Rectal smooth muscle tissue (tissue), 1 donor: ENCODE results near the gene GRIP1.

Source experiments
- H3K27ac ChIP-seq: one replicate; pipeline ENCODE4 v1.7.0; 2013; ENCODE audit warnings: low read depth, low read length, inconsistent platforms
- H3K27me3 ChIP-seq: one replicate; pipeline ENCODE4 v1.7.0; 2013; ENCODE audit warnings: low read length; ENCODE audit not compliant: control insufficient read depth, insufficient read depth
- H3K36me3 ChIP-seq: one replicate; pipeline ENCODE4 v1.7.0; 2013; ENCODE audit warnings: low read length; ENCODE audit not compliant: control insufficient read depth, insufficient read depth
- H3K4me1 ChIP-seq: one replicate; pipeline ENCODE4 v1.7.0; 2013; ENCODE audit warnings: low read length; ENCODE audit not compliant: control insufficient read depth, insufficient read depth
- H3K4me3 ChIP-seq: one replicate; pipeline ENCODE4 v1.7.0; 2013; ENCODE audit warnings: low read length
- H3K9ac ChIP-seq: one replicate; pipeline ENCODE4 v1.7.0; 2013; ENCODE audit warnings: low read length

GRIP1 gene

GRCh38 chr12:66662179-66662578 lies 16.7 kb downstream of the GRIP1 start:
- no peaks in the 10 kb centered on the region for H3K36me3 ChIP-seq
- H3K9ac ChIP-seq = no peak overlapping the region
- no peaks in the 10 kb centered on the region for H3K27me3 ChIP-seq
- H3K4me3 ChIP-seq = no peak overlapping the region
- no peaks in the 10 kb centered on the region for H3K4me1 ChIP-seq
- H3K27ac ChIP-seq = no peak overlapping the region

DNA sequence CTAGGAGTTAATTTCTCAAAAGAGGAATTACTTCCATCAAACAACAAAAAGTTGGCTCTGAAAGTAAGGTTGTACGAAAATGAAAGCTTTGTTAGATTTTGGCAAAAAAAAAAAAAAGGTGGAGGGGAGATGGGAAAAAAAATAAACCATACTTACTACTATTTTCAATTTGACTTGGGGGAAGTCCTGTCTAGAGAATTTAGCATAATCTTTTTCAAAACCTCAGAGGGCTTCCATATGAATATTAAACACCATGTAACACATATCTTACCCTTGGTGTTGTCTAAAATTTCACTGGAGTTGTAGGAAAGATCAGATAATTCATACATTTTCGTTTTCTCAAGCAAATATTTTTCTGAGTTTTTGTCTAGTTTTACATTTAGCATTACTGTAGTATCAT lies 17.5 kb downstream of the GRIP1 start:
- Histone ChIP-seq H3K4me1 (no peaks in the 10 kb centered on the region), H3K4me3 (no peak overlapping the region), H3K36me3 (no peaks in the 10 kb centered on the region), H3K27me3 (no peaks in the 10 kb centered on the region), H3K27ac (no peak overlapping the region), H3K9ac (no peak overlapping the region)

DNA sequence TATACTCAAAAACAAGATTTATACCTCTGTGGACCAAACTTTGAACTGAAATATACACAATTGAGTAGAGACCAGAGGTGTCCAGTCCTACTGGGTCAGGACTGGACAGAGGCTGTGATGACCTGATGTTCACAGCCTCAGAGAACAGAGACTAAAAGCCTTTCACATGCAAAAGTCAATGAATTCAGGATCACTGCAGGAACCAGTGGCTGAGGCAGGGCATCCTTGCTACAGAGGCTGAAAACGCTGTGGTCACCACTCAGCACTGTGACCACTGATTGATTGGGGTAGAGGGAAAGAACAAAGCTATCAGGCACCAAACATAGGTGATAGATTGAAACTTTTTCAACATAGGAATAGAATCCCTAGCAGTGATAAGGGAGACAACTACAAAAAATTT lies 25.1 kb downstream of the GRIP1 start:
- Histone ChIP-seq H3K9ac (no peak overlapping the region), H3K36me3 (no peaks in the 10 kb centered on the region), H3K27ac (no peak overlapping the region), H3K4me1 (no peaks in the 10 kb centered on the region), H3K27me3 (no peaks in the 10 kb centered on the region), H3K4me3 (no peak overlapping the region)

DNA sequence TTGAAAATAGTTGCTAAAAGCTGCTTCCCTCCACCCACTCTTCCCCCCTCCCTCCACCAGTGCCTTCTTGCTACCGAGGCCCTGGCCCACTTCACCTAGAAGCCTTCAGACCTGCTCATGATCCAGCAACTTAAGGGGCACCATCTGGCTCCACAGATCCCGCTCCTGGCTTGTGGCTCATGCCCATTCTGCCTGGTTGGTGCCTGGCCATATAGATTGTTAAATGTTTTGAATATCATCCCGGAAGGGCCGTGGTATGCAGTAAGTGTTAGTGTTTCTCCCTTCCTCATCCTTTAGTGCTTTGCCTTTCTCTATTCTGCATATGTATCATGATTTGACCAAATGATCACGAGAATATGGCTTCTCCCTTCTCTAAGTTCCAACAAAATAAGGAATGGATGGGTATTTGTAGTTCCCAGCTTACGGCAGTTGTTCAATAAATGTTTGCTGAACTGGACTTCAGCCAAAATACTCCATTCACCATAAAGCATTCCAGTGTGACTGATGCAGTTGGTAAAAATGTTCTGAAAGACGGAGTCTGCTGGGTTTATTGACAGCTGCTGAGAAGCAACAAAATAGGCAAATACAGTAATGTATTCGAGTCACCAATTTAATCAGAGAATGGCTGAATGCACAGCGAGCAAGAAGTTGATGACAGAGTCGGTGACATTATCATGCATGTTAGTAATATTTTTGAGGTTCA lies 30.7 kb downstream of the GRIP1 start:
- Histone ChIP-seq H3K9ac (no peak overlapping the region), H3K27ac (no peak overlapping the region), H3K36me3 (no peaks in the 10 kb centered on the region), H3K4me3 (no peak overlapping the region), H3K4me1 (no peaks in the 10 kb centered on the region), H3K27me3 (no peaks in the 10 kb centered on the region)

DNA sequence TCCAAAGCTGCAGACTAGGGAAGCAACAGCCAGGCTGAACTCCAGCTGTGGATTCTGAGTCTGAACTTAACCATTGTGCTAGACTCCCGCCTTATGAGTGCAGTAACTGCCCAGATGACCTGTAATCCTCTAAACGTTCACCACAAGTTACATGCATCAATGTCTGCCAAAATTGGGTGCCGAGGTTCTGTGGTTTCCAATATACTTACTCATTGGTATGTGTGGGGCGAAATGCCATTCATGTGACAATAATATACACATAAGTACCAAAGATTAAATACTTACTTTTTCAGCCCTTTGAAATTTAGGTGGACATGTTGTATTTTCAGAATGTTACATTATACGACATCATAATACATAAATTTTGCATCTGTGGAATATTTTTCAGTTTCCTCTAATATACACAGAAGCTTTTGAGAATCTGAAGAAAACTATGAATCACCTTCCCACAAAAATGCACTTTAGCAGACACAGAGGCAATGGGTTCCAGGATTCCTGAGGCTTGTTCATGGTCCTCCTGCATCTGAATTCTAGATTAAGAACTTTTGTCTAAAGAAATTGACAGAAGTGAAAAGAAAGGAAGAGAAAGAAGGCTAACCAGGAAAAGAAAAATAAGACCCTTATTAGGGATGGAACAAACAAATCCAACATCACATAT lies 31.7 kb downstream of the GRIP1 start:
- Histone ChIP-seq H3K4me1 (no peaks in the 10 kb centered on the region), H3K9ac (no peak overlapping the region), H3K27ac (no peak overlapping the region), H3K27me3 (no peaks in the 10 kb centered on the region), H3K36me3 (no peaks in the 10 kb centered on the region), H3K4me3 (no peak overlapping the region)

- Histone ChIP-seq H3K27ac (no peak overlapping the region), H3K4me1 (no peaks in the 10 kb centered on the region), H3K4me3 (no peak overlapping the region), H3K27me3 (no peaks in the 10 kb centered on the region), H3K36me3 (no peaks in the 10 kb centered on the region), H3K9ac (no peak overlapping the region)
These were observed 34.7 kb downstream of the GRIP1 start for GRCh38 chr12:66644151-66644550.

DNA sequence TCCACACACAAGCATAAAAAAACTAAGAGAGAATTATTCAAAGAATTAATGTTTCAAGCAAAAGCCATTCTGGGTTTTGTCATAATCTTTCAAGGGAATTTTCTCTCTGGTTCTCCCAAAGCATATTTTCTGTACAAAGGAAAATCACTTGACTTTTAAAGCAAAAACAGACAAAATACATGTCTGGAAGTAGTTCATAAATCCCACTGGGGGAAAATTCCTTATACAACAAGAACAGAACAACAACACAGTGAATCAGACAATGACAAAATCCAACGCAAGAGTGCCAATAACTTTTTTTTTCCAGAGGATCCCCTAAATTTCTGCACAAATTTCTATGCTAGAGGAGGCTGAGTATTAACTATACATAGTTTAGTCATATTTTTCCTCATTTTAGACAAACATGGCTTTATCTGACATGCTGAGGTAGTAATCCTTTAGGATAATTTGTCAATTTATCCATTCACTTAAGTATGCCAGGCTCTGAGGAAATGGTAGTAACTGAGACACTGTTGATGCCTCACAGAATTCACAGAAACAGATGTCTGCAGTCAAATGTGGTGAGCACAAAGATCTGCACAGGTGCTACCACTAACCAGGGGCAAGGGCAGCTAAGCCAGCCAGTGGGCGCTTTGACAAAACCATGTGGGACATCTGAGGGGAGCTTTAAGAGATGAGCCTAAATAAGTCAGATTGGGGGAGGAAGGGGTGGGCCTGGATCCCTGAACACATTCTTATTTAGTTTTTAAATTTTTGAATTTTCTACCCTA lies 38.0 kb downstream of the GRIP1 start:
- no peaks in the 10 kb centered on the region for H3K36me3 ChIP-seq
- no peaks in the 10 kb centered on the region for H3K4me1 ChIP-seq
- no peak overlapping the region for H3K9ac ChIP-seq
- H3K4me3 ChIP-seq = no peak overlapping the region
- no peaks in the 10 kb centered on the region for H3K27me3 ChIP-seq
- no peak overlapping the region for H3K27ac ChIP-seq

- H3K27ac ChIP-seq = no peak overlapping the region
- H3K27me3 ChIP-seq = no peaks in the 10 kb centered on the region
- no peak overlapping the region for H3K9ac ChIP-seq
- H3K4me3 ChIP-seq = no peak overlapping the region
- no peaks in the 10 kb centered on the region for H3K36me3 ChIP-seq
- H3K4me1 ChIP-seq = no peaks in the 10 kb centered on the region
These were observed 40.2 kb downstream of the GRIP1 start for GRCh38 chr12:66638666-66639065.

GRCh38 chr12:66637699-66638301 lies 41.1 kb downstream of the GRIP1 start:
- Histone ChIP-seq H3K4me1 (no peaks in the 10 kb centered on the region), H3K9ac (no peak overlapping the region), H3K36me3 (no peaks in the 10 kb centered on the region), H3K27me3 (no peaks in the 10 kb centered on the region), H3K27ac (no peak overlapping the region), H3K4me3 (no peak overlapping the region)

DNA sequence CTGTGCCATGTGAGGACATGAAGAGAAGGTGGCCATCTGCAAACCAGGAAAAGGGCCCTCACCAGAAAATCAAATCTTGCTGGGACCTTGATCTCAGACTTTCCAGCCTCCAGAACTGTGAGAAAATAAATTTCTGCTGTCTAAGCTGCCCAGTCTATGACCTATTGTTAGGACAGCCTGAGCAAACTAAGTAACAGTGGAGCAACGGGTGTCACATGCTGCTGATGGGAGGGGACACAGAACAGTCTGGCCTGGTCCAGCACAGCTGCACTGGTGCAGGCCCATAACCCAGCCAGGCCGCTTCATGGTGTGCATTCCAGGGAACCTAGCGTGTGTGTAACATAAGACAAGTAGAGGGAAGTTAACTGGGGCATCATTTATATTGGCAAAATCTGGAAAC lies 42.1 kb downstream of the GRIP1 start:
- no peaks in the 10 kb centered on the region for H3K27me3 ChIP-seq

DNA sequence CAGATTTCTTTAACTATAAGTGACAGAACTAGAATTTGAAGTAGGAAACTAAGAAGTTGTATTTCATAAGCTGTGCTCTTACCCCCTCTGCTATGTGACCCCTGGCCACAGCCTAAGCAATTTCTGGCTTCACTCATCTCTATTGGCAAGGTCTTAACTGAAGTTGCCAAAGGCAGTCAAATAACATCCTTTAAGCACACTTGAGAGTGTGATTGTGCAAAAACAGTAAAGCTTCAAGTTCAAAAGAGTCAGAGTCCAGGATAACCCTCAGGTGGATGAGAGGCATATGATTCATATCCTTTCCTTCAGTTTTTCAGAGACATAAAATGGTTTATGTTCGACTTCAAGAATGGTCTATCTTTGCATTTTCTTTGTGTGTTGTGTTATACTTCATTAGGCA lies 45.2 kb downstream of the GRIP1 start:
- no peak overlapping the region for H3K27ac ChIP-seq

More for the DNA sequence above, 42.1 kb downstream of the GRIP1 start:
- Histone ChIP-seq H3K27ac (no peak overlapping the region), H3K9ac (no peak overlapping the region), H3K36me3 (no peaks in the 10 kb centered on the region), H3K4me1 (no peaks in the 10 kb centered on the region), H3K4me3 (no peak overlapping the region)

GRCh38 chr12:66629138-66629870 lies 49.6 kb downstream of the GRIP1 start:
- no peak overlapping the region for H3K27ac ChIP-seq

More for the DNA sequence above, 45.2 kb downstream of the GRIP1 start:
- no peaks in the 10 kb centered on the region for H3K4me1 ChIP-seq
- no peaks in the 10 kb centered on the region for H3K36me3 ChIP-seq
- H3K9ac ChIP-seq = no peak overlapping the region
- no peaks in the 10 kb centered on the region for H3K27me3 ChIP-seq
- H3K4me3 ChIP-seq = no peak overlapping the region

More at GRCh38 chr12:66629138-66629870, 49.6 kb downstream of the GRIP1 start:
- Histone ChIP-seq H3K4me3 (no peak overlapping the region), H3K9ac (no peak overlapping the region), H3K4me1 (no peaks in the 10 kb centered on the region), H3K36me3 (no peaks in the 10 kb centered on the region), H3K27me3 (no peaks in the 10 kb centered on the region)
